ENCODE data around the gene VAV3. TPM values are rescaled to one million over a fixed set of nuclear protein-coding genes. Genes with fewer than 3 reads are reported as not detected.
A peak's percentile ranks its signal among the peaks of the same experiment; 100 is the strongest.

The VAV3 gene
- total and polyA plus RNA-seq, 10 of the 15 experiments (the other 5 are each of a cell fraction or from before 2014, with no cell fraction given): 0.84 to 5.5 (median 3.4) TPM

- H3K36me3 ChIP-seq (ENCODE audit: control insufficient read depth in 2 of 2, insufficient read depth in 2 of 2, low read length in 1 of 2): no peaks in the 10 kb centered on the region
- BruUV-seq (replicated peaks): no TSS peak
- peaks cover 10% of the 10 kb centered on the region; the same call in 1 of the 2 replicates for H3K4me1 ChIP-seq (ENCODE audit: control insufficient read depth, insufficient read depth, low read length)
- WGBS (ENCODE audit: insufficient coverage, insufficient replicate concordance, low lambda C conversion rate, missing lambda C conversion rate): 87% methylated on average over 3 of the region's 3 CpGs
- ChIA-PET SMC1A (ENCODE audit: uncharacterized antibody, unreplicated experiment) (interaction anchor here (0.6 to 12.8 kb wide), 10 partner anchors 8 to 340 kb away, joined by 3 to 461 read pairs (median 4); no protein-coding TSS in a partner anchor), POLR2A (interaction anchor here (0.6 to 1.4 kb wide), 3 partner anchors 9 to 553 kb away, joined by 3 read pairs; no protein-coding TSS in a partner anchor), CTCF (interaction anchor here (0.8 to 14.2 kb wide), 6 partner anchors 8 to 858 kb away, joined by 3 to 568 read pairs (median 4); no protein-coding TSS in a partner anchor), RAD21 (ENCODE audit: unreplicated experiment) (interaction anchor here (0.6 to 13.6 kb wide), 6 partner anchors 8 to 415 kb away, joined by 3 to 425 read pairs (median 6); partner anchors contain the start of gene SLC25A24)
- H3K27ac ChIP-seq (ENCODE audit: control insufficient read depth, insufficient read depth): no peak overlapping the region
- in situ Hi-C loops (cut with MboI) (loop anchor here (5.0 to 25.0 kb wide), 3 partner anchors 179 to 727 kb away; partner anchors contain the start of gene VAV3), intact Hi-C loops (cut with micrococcal nuclease; ENCODE audit: unreplicated experiment) (loop anchor here (2.0 to 10.0 kb wide), 4 partner anchors 47 to 719 kb away; no protein-coding TSS in a partner anchor)
- H3K4me2 ChIP-seq (ENCODE audit: control insufficient read depth, insufficient read depth): peak overlapping the region; percentile 50; the same call in 1 of the 2 replicates
- no peak overlapping the region for H3K9ac ChIP-seq (ENCODE audit: control insufficient read depth, insufficient read depth, low read length)
- H3K79me2 ChIP-seq (ENCODE audit: control insufficient read depth, insufficient read depth, low read length): no peaks in the 10 kb centered on the region
- TF ChIP-seq SPI1 (IDR thresholded peaks at IDR 0.05; ENCODE audit: borderline replicate concordance, insufficient read depth, low read depth, low read length) (peak; percentile 36; the same call in 1 of the 2 replicates), IRF4 (IDR thresholded peaks at IDR 0.05; ENCODE audit: low read depth, low read length) (no peak), BCL11A (IDR thresholded peaks at IDR 0.05; ENCODE audit: low read depth, low read length) (no peak), KLF5 (IDR thresholded peaks at IDR 0.05; ENCODE audit: partially characterized antibody) (no peak)
- H3K9me3 ChIP-seq (replicated peaks; ENCODE audit: control insufficient read depth, insufficient read depth, low read length): no peaks in the 10 kb centered on the region
- no peak for FAIRE-seq
- ATAC-seq: peak; percentile 25
- H4K20me1 ChIP-seq (ENCODE audit: control insufficient read depth, insufficient read depth): no peaks in the 10 kb centered on the region; the same call in 1 of the 2 replicates
- no peak overlapping the region for H3K4me3 ChIP-seq
- no peak overlapping the region for H2AFZ ChIP-seq (ENCODE audit: control insufficient read depth, low read depth, low read length)
- no peak for DNase-seq (ENCODE audit: low read depth, low spot score)
- no peaks in the 10 kb centered on the region for H3K27me3 ChIP-seq (replicated peaks in 1 of 2; ENCODE audit: control insufficient read depth in 2 of 2, insufficient read depth in 2 of 2, low read length in 1 of 2)
Measured at GRCh38 chr1:107785496-107786202, 179.3 kb downstream of the VAV3 start.

Measured in GM12878 (cell line).